HG02981 (cell line): ENCODE data around the gene LAD1.
A peak's percentile ranks its signal among the peaks of the same experiment; 100 is the strongest.

Experiments used
- ATAC-seq: cut with Tn5 transposase; IDR thresholded peaks from one replicate; pipeline ENCODE4 v1.9.1; 2021; ENCODE audit warnings: mild to moderate bottlenecking, moderate library complexity; ENCODE audit not compliant: unreplicated experiment

The LAD1 gene, protein sequence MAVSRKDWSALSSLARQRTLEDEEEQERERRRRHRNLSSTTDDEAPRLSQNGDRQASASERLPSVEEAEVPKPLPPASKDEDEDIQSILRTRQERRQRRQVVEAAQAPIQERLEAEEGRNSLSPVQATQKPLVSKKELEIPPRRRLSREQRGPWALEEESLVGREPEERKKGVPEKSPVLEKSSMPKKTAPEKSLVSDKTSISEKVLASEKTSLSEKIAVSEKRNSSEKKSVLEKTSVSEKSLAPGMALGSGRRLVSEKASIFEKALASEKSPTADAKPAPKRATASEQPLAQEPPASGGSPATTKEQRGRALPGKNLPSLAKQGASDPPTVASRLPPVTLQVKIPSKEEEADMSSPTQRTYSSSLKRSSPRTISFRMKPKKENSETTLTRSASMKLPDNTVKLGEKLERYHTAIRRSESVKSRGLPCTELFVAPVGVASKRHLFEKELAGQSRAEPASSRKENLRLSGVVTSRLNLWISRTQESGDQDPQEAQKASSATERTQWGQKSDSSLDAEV

DNA sequence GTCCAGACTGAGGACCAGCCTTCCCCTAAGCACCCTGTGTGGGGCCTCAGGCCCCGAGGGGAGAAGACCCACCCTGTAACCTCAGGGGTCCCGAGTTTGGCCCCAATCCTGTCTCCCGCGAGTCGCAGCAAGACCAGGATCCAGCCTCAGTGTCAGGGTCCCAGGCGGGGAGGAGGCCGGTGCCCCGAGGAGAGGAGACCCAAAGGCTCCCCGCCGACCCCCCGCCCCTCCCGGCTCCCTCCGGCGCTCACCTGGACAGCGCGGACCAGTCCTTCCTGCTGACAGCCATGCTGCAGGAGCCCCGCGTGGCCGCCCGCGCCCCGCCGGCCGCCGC is at the start of gene LAD1:
TSS of gene LAD1 (minus strand) at position 307 of the 334 bp plus-strand sequence. CDS start at position 289, 18 bp downstream.
- no peak for ATAC-seq

DNA sequence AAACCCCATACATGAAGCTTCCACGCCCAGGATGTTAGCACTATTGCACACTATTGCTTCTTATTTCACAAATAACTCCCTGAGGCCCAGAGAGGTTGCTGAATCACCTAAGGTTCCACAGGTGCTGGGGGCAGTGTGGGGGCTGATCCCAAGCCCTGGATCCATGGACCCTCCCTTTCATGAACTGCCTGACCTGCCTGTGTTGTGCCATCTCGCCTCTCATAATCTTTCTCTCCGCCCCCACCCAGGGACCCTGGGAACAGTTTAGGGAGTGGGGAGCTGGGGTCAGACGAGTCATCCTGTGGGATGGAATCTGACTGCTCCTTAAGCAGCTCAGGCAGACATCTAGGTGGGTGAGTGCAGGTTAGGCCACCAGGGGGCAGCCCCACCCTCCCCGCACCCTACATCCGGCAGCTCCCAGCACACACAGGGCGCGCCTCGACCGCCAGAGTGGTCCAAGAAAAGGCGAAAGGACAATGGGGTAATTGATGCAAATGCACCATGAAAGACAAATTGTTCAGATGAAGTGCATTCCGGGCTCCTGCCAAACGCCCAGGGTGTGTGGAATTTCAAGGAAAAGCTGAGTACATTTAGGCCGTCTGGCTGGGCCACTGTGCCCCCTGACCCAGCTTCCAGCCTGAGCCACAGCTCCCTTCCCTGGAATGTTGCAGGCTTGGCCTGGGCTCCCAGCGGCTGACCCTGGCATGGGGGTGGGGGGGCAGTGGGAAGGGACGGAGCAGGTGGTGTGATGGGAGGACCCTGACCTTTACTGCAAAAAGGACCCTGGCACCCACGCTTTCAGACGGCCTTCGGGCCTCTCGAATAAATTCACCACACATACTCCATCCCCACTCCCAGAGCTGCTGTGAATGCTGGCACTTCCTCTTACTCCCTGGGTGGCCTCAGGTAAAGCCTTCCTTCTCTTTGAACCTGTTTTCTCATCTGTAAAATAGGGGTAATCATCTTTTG is 49.1 kb upstream of the LAD1 start:
- ATAC-seq: peak; percentile 75

DNA sequence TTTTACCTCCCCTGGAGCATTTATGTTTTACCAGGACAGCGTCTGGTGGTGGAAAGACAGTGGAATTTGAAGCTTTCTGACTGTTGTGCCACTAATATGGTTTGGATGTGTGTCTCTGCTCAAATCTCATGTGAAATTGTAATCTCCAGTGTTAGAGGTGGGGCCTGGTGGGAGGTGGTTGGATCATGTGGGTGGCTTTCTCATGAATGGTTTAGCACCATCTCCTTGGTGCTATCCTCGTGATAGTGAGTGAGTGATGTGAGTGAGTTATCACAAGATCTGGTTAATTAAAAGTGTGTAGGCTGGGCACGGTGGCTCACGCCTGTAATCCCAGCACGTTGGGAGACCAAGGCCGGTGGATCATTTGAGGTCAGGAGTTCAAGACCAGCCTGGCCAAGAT is 46.2 kb upstream of the LAD1 start:
- no peak for ATAC-seq

DNA sequence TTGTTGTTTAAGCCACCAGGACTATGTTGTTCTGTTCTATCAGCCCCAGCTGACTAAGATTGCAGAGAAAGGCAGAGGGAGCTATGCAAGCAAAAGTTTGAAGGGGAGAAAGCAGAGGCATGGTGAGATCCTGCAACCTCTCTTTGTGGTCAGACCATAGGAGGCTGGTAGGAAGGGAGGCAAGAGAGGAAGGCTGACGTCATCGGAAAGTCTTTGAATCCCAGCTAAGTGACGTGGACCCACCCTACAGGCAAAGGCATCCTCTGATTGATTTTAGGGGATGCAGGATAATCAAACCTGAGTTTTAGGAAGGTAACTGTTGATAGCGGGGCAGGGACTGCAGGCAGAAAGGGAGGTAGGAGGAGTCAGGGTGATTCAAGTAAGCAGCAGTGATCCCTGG is 45.7 kb upstream of the LAD1 start:
- no peak for ATAC-seq

DNA sequence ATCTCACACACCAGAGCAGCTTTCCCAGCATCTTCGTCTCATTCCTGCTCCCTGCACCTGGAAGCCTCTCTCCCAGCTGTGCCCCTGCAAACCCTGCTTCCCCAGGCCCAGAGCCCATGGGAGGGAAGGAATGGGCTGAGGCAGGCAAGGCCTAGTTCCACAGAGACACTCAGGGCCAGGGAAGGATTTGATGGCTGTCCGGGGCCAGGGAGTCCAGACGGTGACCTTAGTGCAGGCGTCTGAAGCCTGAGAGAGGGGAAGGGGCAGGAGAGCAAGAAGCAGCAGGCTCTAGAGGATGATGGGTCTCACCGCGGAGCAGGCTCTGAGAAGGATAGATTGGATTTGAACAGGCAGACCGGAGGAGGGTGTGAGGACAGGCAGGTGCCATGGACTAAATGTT is 44.6 kb upstream of the LAD1 start:
- no peak for ATAC-seq

DNA sequence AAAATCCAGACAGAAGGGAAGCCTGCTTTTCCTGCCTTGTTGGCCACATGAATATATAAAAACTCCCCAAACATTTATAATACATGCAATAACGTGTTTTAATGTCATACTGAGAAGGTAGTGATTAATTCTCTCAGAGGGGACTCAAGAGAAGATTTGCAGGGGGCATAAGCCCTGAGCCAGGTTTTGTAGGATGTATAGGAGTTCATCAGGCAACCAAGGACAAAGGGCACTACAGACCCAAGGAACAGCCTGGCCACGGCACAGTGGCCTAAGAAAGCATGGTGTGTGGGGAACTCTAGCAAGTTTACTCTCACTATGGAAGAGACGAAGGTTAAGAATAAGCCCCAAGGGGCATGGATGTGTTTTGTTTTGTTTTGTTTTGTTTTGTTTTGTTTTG is 37.8 kb upstream of the LAD1 start:
- no peak for ATAC-seq

DNA sequence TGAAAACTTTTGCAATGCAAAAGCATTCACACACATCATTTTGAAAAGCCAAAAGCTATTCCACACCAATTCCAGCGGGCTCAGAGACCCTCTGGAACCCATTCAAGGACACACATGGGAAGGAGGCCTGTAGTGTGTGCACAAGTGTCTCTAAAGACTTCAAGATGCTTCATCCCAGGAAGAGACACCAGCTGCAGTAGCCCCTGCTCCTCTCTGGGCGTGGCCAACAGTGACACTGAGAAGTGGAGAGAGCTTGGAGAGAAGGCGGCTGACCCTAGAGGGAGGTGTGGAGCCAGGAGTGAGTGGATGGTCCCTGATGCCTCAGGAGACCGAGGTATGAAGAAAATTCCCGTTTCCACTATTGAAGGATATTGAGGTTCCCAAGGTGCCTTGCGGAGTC is 37.3 kb upstream of the LAD1 start:
- no peak for ATAC-seq

DNA sequence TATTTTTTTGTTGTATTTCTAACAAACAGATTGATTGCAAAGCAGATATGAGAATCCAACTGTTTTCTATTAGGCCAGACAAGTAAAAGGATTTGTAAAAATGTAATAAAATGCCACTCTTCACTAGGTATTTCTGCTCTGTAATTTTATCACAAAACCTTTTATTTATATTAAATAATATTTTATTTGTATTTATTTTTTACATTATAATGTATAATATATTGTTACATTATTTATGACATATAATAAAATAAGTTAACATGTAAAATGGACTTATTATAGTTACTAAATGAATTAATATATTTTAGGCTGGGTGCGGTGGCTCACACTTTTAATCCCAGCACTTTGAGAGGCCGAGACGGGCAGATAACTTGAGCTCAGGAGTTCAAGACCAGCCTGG is 35.1 kb upstream of the LAD1 start:
- no peak for ATAC-seq

DNA sequence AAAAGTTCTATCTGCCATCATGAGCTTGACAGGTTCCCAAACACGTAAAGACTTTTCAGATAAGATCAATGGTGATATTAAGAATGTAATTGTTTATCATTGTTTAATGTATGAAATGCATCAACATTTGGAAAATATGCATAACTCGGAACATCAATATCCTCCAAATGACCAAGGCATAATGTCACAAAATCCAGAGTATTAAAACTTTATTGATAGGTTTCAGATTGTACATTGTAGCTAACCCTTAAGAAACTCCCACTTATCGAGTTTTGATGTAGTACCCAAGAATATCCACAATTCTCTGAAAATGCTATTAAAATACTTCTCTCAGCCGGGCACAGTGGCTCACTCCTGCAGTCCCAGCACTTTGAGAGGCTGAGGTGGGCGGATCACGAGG is 34.5 kb upstream of the LAD1 start:
- no peak for ATAC-seq

DNA sequence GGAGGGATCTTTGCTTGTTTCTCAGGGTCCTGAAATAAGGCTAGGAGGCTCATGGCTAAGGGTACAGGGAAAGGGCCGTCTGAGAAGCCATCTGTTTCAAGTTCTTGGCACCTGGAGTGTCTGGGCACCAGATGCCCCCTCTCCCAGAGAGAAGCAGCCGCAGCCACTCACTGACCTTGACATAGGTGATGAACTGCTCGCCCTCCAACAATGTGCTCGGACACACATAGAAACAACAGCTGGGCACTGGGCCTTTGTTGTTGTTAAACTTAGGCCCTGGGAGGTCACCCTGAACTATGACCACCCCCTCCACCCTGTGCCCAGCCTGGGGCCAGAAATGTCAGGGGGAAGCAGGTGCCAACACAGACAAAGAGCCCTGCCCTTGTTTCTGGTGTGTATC is 31.7 kb upstream of the LAD1 start:
- ATAC-seq: no peak

DNA sequence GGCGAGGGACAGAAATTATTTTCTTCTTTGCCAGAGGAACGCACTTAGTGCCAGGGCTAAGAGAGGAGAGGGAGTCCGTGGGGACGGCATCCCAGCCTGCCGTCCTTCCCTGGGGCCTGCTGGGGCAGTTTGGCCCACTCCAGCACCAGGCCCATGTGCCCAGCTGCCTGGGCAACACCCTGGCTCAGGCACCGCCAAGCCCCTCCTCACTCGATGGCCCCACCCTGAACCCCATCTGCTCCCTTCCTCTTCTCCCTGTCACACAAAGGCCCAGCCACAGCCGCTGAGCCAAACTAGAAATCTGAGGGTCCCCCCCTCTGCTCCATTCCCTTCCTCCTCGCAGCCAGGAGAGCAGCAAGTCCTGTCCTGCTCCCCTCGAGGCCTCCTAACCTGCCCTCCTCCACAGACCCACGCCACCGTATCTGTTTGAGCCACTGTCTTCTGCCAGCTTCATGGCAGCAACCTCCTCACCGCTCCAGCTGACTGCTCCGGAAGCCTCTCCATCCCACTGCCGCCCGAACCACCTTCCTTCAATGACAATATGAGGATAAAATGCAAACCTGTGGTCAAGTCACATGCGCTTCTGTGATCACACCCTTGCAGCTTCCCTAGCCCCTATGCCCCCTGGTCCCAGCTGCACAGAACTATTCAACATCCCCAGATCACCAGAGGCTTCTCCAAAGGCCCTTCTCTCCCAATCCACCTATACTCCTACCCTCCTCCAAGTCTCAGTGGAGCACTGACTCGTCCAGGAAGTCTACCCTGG is 30.8 kb upstream of the LAD1 start:
- no peak for ATAC-seq

DNA sequence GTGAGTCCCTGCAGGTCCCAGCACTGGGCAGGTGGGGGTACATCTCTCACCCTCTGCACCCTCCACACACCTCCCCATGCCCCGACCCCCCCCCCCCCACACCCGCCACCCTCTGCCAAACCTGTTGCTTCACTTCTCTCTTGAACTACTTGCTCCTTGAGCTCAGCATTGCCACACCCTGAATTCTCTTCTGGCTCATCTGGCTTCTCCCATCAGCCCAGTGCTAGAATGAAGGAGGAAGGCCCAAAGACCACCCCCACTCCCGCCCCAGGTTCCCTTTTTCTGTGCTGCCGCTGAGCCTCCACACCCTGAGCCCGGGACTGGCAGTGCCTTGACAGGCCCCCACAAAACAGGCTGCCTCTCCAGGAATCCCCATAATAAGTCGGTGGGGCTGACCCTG is 28.8 kb upstream of the LAD1 start:
- no peak for ATAC-seq

DNA sequence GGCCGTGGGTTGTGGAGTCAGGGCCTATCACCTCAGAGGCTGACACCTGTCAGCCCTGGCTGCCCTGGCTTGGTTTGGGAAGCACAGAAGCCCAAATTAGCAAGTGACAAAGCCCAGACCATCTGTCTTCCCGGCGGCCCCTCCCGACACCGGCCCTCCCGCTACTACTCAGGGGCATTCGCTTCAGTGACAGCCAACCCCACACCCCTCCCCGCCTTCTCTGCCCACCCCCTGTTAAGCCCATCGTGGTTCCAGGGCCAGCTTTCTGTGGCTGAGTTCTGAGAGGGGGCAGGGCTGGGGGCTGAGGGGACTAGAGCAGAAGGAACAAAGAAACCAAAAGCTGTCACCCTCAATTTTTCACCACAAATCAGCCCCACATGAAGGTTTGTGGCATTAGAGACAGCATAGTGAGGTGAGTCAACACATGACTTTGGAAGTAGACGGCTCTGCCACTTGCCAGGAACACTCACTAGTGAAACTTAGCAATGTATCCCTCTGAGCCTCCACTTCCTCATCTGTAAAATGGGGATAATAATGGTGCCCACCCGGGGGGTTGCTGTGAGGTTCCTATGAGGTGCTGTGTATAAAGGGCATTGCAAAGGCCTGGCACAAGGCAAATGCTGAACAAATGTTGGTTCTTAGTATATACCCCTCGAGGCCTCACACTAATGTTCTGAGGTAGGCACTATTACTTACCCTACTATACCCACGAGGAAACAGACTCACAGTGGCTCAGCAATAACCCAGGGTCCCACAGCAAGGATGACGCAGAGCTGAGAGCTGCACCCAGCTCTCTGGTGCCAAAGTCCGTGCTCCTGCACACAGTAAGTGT is 27.6 kb upstream of the LAD1 start:
- ATAC-seq: no peak

DNA sequence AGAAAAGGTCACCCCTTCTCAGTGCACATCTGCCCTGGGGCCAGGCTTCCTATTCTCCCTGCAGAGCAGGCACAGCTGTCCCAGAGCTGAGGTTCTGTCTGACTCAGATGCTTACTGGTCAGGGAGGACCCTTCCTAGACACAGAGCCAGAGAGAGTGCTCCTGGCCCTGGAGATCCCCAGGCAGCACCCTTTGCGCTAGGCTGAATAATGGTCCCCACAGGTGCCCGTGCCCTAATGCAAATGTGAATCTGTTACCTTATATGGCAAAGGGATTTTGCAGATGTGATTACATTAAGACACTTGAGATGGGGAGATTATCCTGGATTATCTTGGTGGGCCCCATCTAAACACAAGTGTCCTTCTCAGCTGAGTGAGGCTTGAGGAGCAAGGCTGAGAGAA is 25.0 kb upstream of the LAD1 start:
- no peak for ATAC-seq

DNA sequence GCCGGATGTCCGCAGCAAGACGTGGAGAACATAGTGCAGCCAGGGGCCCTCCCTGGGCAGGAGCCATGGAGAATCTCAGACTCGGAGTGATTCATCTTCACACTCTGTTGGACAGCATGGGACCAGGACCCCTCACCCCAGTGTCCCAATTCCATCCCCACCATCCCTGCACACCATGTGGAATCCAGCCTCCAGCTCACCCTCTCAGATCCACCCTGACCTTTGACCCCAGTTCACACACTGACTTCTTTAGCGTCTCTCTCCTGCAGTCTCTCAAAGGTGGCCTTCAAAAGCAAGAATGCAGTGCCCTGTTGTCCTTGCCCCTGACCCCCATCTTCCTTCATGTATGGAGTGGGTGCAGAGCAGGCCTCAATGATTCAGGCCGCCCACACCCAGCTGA is 24.5 kb upstream of the LAD1 start:
- no peak for ATAC-seq

DNA sequence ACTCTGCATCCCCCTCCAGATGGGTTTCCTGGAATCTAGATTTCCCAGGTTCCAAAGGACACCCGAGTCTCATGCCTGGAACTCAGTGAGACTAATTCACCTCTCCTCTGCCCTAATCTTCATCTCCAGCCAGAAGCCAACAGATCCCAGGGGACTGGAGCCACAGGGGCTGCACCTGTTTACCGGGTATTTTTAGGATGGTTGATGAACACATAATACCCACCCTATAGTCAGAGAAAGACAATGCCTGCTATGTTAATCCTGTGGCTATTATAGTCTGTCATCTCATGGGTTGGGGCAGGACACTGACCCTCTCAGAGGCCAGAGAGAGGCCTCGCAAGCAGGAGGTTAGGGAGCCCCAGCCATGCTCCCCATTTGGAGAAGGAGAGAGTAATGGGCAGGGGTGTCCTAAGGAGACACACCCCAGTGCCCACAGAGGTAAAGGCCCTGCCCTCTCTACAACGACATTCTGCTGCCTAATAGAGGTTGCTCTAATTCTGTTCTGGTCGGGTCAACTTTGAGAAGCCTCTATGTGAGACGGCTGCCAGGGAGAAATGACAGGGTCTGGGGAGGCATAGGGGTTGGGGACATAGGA is 23.4 kb upstream of the LAD1 start:
- no peak for ATAC-seq

DNA sequence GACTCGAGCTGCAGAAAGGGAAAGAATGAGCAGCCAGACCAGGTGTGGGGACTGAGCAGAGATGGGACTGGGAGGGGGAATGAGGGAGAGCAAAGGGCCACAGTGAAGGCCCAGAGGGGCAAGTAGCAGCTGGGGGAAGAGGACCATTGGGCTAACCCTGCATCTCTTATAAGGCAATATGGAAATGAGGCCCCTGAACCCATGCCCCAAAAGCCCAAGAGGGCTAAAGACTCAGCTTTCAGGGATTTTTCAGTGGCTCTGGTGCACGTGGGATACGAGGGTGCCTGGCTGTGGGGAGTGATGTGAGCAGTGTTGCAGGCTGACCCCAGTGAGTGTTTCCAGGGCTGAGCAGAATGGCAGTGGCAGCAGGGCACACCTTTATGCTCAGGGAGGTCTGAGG is 22.9 kb upstream of the LAD1 start:
- ATAC-seq: no peak

DNA sequence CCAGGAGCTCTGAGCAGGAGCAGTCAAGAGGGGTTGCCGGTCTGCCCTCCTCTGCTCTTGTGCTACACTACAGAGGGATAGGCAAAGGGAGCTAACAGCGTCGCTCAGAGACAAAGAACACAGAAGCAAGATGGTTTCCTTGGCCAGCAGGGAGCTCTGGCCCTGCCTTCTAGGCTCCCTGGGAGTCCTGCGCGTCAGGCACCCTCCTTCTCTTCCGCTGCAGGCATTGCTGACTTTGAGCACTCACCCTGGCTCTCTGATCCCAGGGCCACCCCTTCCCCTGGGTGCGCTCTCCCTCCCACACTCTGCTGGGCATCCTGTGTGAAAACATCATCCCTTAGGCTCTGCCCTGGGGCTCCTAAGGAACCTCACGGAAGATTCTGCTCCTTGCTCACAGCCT is 21.9 kb upstream of the LAD1 start:
- no peak for ATAC-seq

DNA sequence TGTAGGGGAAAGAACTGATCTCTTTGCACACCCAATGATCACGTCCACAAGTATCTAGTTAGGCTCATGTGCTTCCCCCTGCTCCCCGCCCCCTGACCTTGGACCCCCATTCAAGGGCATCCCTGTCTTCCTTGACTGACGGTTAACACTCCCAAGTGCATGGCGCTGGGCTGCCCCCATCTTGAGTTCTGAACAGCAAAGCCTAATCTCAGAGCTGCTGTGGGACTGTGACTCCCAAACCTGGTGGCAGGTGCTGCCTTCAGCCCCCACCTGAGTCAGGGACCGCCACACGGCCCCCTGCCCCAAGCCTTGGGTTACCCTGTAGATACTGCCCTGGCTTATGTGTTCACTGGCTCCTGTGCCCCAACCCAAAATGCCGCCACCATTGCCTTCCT is 21.5 kb upstream of the LAD1 start:
- ATAC-seq: no peak
